ENCODE results near the gene ATL3. TPM values are rescaled to one million over a fixed set of nuclear protein-coding genes. Genes with fewer than 3 reads are reported as not detected.
"Not testable (repeated sequence)": the region's sequence is repeated elsewhere in the genome, so short reads cannot be mapped to it uniquely, and the experiment has no call there.

Gene ATL3
- total and polyA plus RNA-seq, 2 of the 13 experiments (the other 11 are each of a cell fraction or from before 2014, with no cell fraction given): not detected

DNA sequence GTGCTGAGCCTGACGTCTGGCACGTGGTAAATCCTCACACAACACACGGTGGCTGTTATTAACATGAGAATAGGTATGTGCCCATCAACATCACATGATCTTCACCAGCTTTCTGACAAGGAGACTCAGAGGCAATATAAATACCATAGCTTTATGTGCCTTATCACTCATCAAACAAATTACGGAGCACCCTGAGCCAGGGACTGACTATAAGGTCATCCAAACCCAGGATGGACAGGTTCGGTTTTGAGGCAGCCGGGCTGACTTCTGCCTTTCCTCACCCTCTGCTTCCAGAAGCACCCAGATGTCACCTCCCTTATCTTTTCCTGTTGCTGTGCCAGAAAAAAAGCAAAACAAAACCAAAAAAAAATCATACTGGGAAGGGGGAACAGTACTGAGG is 51.2 kb downstream of the ATL3 start (continued):
- TF ChIP-seq ZNF710 (CRISPR knock-in tag; IDR thresholded peaks at IDR 0.05; ENCODE audit: borderline replicate concordance) (no peak), SOX6 (IDR thresholded peaks at IDR 0.05) (no peak), SOX6 (CRISPR knock-in tag; IDR thresholded peaks at IDR 0.05) (no peak), CENPX (CRISPR knock-in tag; IDR thresholded peaks at IDR 0.05) (no peak), HOXA7 (CRISPR knock-in tag; IDR thresholded peaks at IDR 0.05) (no peak), ZNF678 (CRISPR knock-in tag; IDR thresholded peaks at IDR 0.05) (no peak), ZNF7 (CRISPR knock-in tag; IDR thresholded peaks at IDR 0.05) (no peak), ZNF296 (CRISPR knock-in tag; conservative IDR thresholded peaks at IDR 0.05) (no peak), ZNF691 (CRISPR knock-in tag; IDR thresholded peaks at IDR 0.05; ENCODE audit: borderline replicate concordance, low read depth) (no peak), ZNF564 (CRISPR knock-in tag; IDR thresholded peaks at IDR 0.05) (no peak), ZZZ3 (CRISPR knock-in tag; IDR thresholded peaks at IDR 0.05; ENCODE audit: borderline replicate concordance) (no peak)
- TF ChIP-seq, protein P1, sequence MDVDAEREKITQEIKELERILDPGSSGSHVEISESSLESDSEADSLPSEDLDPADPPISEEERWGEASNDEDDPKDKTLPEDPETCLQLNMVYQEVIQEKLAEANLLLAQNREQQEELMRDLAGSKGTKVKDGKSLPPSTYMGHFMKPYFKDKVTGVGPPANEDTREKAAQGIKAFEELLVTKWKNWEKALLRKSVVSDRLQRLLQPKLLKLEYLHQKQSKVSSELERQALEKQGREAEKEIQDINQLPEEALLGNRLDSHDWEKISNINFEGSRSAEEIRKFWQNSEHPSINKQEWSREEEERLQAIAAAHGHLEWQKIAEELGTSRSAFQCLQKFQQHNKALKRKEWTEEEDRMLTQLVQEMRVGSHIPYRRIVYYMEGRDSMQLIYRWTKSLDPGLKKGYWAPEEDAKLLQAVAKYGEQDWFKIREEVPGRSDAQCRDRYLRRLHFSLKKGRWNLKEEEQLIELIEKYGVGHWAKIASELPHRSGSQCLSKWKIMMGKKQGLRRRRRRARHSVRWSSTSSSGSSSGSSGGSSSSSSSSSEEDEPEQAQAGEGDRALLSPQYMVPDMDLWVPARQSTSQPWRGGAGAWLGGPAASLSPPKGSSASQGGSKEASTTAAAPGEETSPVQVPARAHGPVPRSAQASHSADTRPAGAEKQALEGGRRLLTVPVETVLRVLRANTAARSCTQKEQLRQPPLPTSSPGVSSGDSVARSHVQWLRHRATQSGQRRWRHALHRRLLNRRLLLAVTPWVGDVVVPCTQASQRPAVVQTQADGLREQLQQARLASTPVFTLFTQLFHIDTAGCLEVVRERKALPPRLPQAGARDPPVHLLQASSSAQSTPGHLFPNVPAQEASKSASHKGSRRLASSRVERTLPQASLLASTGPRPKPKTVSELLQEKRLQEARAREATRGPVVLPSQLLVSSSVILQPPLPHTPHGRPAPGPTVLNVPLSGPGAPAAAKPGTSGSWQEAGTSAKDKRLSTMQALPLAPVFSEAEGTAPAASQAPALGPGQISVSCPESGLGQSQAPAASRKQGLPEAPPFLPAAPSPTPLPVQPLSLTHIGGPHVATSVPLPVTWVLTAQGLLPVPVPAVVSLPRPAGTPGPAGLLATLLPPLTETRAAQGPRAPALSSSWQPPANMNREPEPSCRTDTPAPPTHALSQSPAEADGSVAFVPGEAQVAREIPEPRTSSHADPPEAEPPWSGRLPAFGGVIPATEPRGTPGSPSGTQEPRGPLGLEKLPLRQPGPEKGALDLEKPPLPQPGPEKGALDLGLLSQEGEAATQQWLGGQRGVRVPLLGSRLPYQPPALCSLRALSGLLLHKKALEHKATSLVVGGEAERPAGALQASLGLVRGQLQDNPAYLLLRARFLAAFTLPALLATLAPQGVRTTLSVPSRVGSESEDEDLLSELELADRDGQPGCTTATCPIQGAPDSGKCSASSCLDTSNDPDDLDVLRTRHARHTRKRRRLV (CRISPR knock-in tag; IDR thresholded peaks at IDR 0.05): no peak

DNA sequence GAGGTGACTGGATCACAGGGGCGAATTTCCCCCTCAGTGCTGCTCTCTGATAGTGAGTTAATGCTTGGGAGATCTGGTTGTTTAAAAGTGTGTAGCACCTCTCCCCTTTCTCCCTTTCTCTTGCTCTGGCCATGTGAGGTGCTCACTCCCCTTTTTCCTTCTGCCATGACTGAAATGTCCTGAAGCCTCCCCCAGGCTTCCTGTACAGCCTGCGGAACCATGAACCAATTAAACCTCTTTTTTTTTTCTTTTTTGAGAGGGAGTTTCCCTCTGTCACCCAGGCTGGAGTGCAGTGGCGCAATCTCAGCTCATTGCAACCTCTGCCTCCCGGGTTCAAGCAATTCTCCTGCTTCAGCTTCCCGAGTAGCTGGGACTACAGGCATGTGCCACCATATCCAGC is 53.5 kb downstream of the ATL3 start:
- H3K79me2 ChIP-seq (ENCODE audit: insufficient read depth, low read length); BruUV-seq (replicated peaks); FAIRE-seq; H3K27me3 ChIP-seq (ENCODE audit: control insufficient read depth in 1 of 2, insufficient read depth in 2 of 2, low read length in 2 of 2); intact Hi-C loops (cut with micrococcal nuclease; ENCODE audit: unreplicated experiment); H3K4me3 ChIP-seq (replicated peaks in 1 of 3; ENCODE audit: insufficient read depth in 1 of 3, low read depth in 2 of 3, low read length in 3 of 3); H3K9ac ChIP-seq (ENCODE audit: insufficient read depth, low read depth, low read length); H4K20me1 ChIP-seq (ENCODE audit: insufficient read depth, low read length); DNase-seq (ENCODE audit: low spot score); H3K27ac ChIP-seq (ENCODE audit: extremely low read length, insufficient read depth, low read length); ATAC-seq; in situ Hi-C loops (cut with HindIII; ENCODE audit: extremely low pct_ligation_motif_present, low pct_unique_long_range_greater_than_20kb); H2AFZ ChIP-seq (ENCODE audit: low read length); H3K36me3 ChIP-seq (replicated peaks in 1 of 2; ENCODE audit: control insufficient read depth in 1 of 2, insufficient read depth in 2 of 2, low read length in 2 of 2); POLR2A ChIA-PET; H3K9me3 ChIP-seq (ENCODE audit: low read length); CTCF ChIA-PET (ENCODE audit: low intra/inter-chr PET ratio, low total read pairs); H3K4me2 ChIP-seq (ENCODE audit: low read depth, low read length): not testable (repeated sequence)
- H3K4me1 ChIP-seq (ENCODE audit: insufficient read depth, low read length): peaks cover 26% of the 10 kb centered on the region
- 27% methylated on average over 5 of the region's 5 CpGs for WGBS (ENCODE audit: low lambda C conversion rate)

Data from HepG2 (cell line).